ENCODE data around the gene HAND2.

Gene HAND2

GRCh38 chr4:173522160-173522950, 7.7 kb downstream of the HAND2 start:
- DNase-seq (ENCODE audit: low read depth, low spot score): no peak
- no peak overlapping the region for H3K27ac ChIP-seq

GRCh38 chr4:173521467-173522159, 8.4 kb downstream of the HAND2 start:
- H3K27ac ChIP-seq: no peak overlapping the region
- DNase-seq (ENCODE audit: low read depth, low spot score): no peak

GRCh38 chr4:173520921-173521466, 9.0 kb downstream of the HAND2 start:
- H3K27ac ChIP-seq: no peak overlapping the region
- DNase-seq (ENCODE audit: low read depth, low spot score): no peak

- no peak for DNase-seq (ENCODE audit: low read depth, low spot score)
- H3K27ac ChIP-seq: no peak overlapping the region
Measured at GRCh38 chr4:173519111-173520101, 10.6 kb downstream of the HAND2 start.

- DNase-seq (ENCODE audit: low read depth, low spot score): no peak
- no peak overlapping the region for H3K27ac ChIP-seq
Measured at GRCh38 chr4:173518425-173519102, 11.5 kb downstream of the HAND2 start.

GRCh38 chr4:173517781-173518424, 12.1 kb downstream of the HAND2 start:
- no peak for DNase-seq (ENCODE audit: low read depth, low spot score)
- H3K27ac ChIP-seq: no peak overlapping the region

GRCh38 chr4:173516621-173517524, 13.2 kb downstream of the HAND2 start:
- no peak overlapping the region for H3K27ac ChIP-seq
- no peak for DNase-seq (ENCODE audit: low read depth, low spot score)

- DNase-seq (ENCODE audit: low read depth, low spot score): no peak
- H3K27ac ChIP-seq: no peak overlapping the region
Measured at GRCh38 chr4:173515458-173515857, 14.6 kb downstream of the HAND2 start.

- no peak for DNase-seq (ENCODE audit: low read depth, low spot score)
- H3K27ac ChIP-seq: no peak overlapping the region
Measured at GRCh38 chr4:173514641-173515217, 15.3 kb downstream of the HAND2 start.

- no peak overlapping the region for H3K27ac ChIP-seq
- DNase-seq (ENCODE audit: low read depth, low spot score): no peak
Measured at GRCh38 chr4:173513651-173514050, 16.4 kb downstream of the HAND2 start.

GRCh38 chr4:173511787-173512361, 18.2 kb downstream of the HAND2 start:
- DNase-seq (ENCODE audit: low read depth, low spot score): no peak
- no peak overlapping the region for H3K27ac ChIP-seq

GRCh38 chr4:173509036-173510001, 20.7 kb downstream of the HAND2 start:
- no peak for DNase-seq (ENCODE audit: low read depth, low spot score)

GRCh38 chr4:173508386-173509035, 21.5 kb downstream of the HAND2 start:
- no peak for DNase-seq (ENCODE audit: low read depth, low spot score)
- H3K27ac ChIP-seq: no peak overlapping the region

More at GRCh38 chr4:173509036-173510001, 20.7 kb downstream of the HAND2 start:
- no peak overlapping the region for H3K27ac ChIP-seq

GRCh38 chr4:173507471-173508385, 22.3 kb downstream of the HAND2 start:
- no peak for DNase-seq (ENCODE audit: low read depth, low spot score)
- H3K27ac ChIP-seq: no peak overlapping the region
